ENCODE data around the gene SLC13A1.

SLC13A1 gene

DNA sequence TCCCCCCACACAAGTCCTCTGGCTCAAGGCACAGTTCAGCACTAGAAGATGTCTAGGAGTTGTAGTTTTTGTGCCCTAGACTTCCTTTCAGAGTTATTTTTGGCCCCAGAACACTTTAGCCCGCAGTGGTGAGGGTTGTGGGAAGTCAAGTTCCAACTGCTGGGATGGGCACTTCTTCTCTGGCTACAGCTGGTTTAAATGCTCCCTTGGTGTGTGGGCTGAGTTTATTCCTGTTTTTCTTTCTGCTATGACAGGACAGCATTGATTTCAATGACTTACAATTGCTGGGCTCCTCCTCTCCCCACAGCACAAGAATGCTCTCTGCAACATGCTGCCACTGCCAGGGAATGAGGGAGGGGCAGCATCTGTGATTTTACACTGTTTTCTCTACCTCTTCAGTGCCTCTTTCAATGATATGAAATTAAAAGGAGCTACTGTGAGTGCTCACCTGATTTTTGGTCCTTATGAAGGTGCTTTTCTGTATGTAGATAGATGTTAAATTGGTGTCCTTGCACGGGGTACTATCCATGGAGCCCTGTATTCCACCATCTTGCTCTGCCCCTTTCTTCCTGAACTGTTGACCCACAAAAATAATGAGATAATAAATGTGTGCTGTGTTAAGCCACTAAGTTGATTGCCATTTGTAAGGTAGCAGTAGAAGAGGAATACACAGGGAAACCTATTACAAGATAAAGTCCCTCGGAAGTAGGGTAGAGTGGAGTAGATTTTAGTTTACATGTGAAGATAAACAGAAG lies 56.3 kb downstream of the SLC13A1 start:
- Histone ChIP-seq H3K4me1 (ENCODE audit: control insufficient read depth, insufficient read depth, low read length) (no peaks in the 10 kb centered on the region), H3K9me3 (ENCODE audit: control insufficient read depth, insufficient read depth, low read depth, low read length) (no peaks in the 10 kb centered on the region), H3K27ac (ENCODE audit: extremely low read depth, low read depth, low read length) (no peak overlapping the region), H3K36me3 (ENCODE audit: control insufficient read depth in 2 of 2, insufficient read depth in 1 of 2, low read length in 2 of 2) (no peaks in the 10 kb centered on the region), H3K4me3 (ENCODE audit: low read depth, low read length) (no peak overlapping the region)
- TF ChIP-seq ZNF416 (tag by site-specific recombination; IDR thresholded peaks at IDR 0.05) (no peak), ZNF658 (tag by site-specific recombination; IDR thresholded peaks at IDR 0.05) (no peak)
- ChIA-PET POLR2A (no interaction called here), CTCF (interaction anchor here (0.6 to 0.8 kb wide), 2 partner anchors 251 to 438 kb away, joined by 3 to 5 read pairs; no protein-coding TSS in a partner anchor)

DNA sequence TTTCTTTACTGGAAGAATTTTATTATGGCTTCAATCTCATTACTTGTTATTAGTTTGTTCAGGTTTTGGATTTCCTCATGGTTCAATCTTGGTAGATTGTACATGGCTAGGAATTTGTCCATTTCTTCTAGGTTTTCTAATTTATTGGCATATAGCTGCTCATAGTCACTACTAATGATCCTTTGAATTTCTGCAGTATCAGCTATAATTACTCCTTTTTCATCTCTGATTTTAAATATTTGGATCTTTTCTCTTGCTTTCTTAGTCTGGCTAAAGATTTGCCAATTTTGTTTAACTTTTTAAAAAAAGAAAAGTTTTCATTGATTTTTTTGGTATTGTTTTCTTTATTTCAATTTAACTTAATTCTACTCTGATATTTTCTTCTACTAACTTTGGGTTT lies 59.2 kb downstream of the SLC13A1 start:
- ChIA-PET CTCF (no interaction called here), POLR2A (no interaction called here)
- Histone ChIP-seq H3K27ac (ENCODE audit: extremely low read depth, low read depth, low read length) (no peak overlapping the region), H3K4me1 (ENCODE audit: control insufficient read depth, insufficient read depth, low read length) (no peaks in the 10 kb centered on the region), H3K36me3 (ENCODE audit: control insufficient read depth in 2 of 2, insufficient read depth in 1 of 2, low read length in 2 of 2) (no peaks in the 10 kb centered on the region), H3K4me3 (ENCODE audit: low read depth, low read length) (no peak overlapping the region), H3K9me3 (ENCODE audit: control insufficient read depth, insufficient read depth, low read depth, low read length) (no peaks in the 10 kb centered on the region)
- no peak for TF ChIP-seq ZNF132 (tag by site-specific recombination; IDR thresholded peaks at IDR 0.05; ENCODE audit: borderline replicate concordance)
- TF ChIP-seq GLIS2 (tag by site-specific recombination; IDR thresholded peaks at IDR 0.05), result no peak
- no peak for TF ChIP-seq ZNF776 (tag by site-specific recombination; IDR thresholded peaks at IDR 0.05; ENCODE audit: borderline replicate concordance)
- TF ChIP-seq OSR2 (tag by site-specific recombination; IDR thresholded peaks at IDR 0.05), result no peak
- no peak for TF ChIP-seq ZNF514 (tag by site-specific recombination; IDR thresholded peaks at IDR 0.05)

DNA sequence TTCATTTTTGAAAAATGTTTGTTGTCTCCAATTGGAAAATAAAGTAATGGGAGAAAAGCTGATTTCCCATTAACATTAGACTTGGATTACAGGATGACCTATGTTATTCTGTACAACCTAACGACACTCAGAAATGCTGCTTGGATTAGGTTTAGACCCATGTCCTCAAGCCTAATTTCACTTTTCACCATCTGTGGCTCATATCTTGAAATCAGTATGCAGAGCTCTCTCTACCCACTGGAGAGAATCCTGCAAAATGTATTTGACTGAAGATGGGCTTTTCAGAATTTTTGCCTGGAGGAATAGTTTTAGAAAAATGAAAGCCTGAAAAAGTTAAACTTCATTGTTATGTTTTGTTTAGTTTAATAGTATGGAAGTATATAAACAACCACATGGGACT lies 63.8 kb downstream of the SLC13A1 start:
- CTCF ChIA-PET, result interaction anchor here (1.0 kb wide), 1 partner anchor 22 kb away, joined by 3 read pairs; no protein-coding TSS in a partner anchor
- POLR2A ChIA-PET, result no interaction called here
- TF ChIP-seq ZNF146 (tag by site-specific recombination; IDR thresholded peaks at IDR 0.05) (no peak), ZNF768 (tag by site-specific recombination; IDR thresholded peaks at IDR 0.05) (no peak), ZNF433 (tag by site-specific recombination; IDR thresholded peaks at IDR 0.05; ENCODE audit: low read depth) (no peak), ZNF341 (tag by site-specific recombination; IDR thresholded peaks at IDR 0.05; ENCODE audit: low read depth) (no peak), ZNF37A (tag by site-specific recombination; IDR thresholded peaks at IDR 0.05) (no peak), ZNF248 (tag by site-specific recombination; IDR thresholded peaks at IDR 0.05) (no peak), ZNF777 (tag by site-specific recombination; IDR thresholded peaks at IDR 0.05; ENCODE audit: borderline replicate concordance) (no peak), ZNF214 (tag by site-specific recombination; IDR thresholded peaks at IDR 0.05; ENCODE audit: borderline replicate concordance) (no peak), ZNF510 (tag by site-specific recombination; IDR thresholded peaks at IDR 0.05; ENCODE audit: insufficient replicate concordance) (no peak), ZNF175 (tag by site-specific recombination; IDR thresholded peaks at IDR 0.05) (no peak), ZNF610 (tag by site-specific recombination; IDR thresholded peaks at IDR 0.05; ENCODE audit: borderline replicate concordance) (no peak), YY2 (tag by site-specific recombination; IDR thresholded peaks at IDR 0.05) (no peak), ZNF132 (tag by site-specific recombination; IDR thresholded peaks at IDR 0.05; ENCODE audit: borderline replicate concordance) (no peak), ZNF366 (tag by site-specific recombination; conservative IDR thresholded peaks at IDR 0.05) (no peak), ZNF211 (tag by site-specific recombination; IDR thresholded peaks at IDR 0.05; ENCODE audit: low read depth) (no peak), ZNF791 (tag by site-specific recombination; IDR thresholded peaks at IDR 0.05) (no peak), TRIM28 (IDR thresholded peaks at IDR 0.05; ENCODE audit: borderline replicate concordance, low read length) (no peak)
- TF ChIP-seq, protein P1, sequence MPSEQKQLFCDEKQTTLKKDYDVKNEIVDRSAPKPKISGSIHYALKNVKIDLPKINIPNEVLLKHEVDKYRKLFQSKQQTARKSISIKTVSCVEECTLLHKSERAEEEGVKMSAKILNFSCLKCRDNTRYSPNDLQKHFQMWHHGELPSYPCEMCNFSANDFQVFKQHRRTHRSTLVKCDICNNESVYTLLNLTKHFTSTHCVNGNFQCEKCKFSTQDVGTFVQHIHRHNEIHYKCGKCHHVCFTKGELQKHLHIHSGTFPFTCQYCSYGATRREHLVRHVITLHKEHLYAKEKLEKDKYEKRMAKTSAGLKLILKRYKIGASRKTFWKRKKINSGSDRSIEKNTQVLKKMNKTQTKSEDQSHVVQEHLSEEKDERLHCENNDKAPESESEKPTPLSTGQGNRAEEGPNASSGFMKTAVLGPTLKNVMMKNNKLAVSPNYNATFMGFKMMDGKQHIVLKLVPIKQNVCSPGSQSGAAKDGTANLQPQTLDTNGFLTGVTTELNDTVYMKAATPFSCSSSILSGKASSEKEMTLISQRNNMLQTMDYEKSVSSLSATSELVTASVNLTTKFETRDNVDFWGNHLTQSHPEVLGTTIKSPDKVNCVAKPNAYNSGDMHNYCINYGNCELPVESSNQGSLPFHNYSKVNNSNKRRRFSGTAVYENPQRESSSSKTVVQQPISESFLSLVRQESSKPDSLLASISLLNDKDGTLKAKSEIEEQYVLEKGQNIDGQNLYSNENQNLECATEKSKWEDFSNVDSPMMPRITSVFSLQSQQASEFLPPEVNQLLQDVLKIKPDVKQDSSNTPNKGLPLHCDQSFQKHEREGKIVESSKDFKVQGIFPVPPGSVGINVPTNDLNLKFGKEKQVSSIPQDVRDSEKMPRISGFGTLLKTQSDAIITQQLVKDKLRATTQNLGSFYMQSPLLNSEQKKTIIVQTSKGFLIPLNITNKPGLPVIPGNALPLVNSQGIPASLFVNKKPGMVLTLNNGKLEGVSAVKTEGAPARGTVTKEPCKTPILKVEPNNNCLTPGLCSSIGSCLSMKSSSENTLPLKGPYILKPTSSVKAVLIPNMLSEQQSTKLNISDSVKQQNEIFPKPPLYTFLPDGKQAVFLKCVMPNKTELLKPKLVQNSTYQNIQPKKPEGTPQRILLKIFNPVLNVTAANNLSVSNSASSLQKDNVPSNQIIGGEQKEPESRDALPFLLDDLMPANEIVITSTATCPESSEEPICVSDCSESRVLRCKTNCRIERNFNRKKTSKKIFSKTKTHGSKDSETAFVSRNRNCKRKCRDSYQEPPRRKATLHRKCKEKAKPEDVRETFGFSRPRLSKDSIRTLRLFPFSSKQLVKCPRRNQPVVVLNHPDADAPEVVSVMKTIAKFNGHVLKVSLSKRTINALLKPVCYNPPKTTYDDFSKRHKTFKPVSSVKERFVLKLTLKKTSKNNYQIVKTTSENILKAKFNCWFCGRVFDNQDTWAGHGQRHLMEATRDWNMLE (tag by site-specific recombination; conservative IDR thresholded peaks at IDR 0.05; ENCODE audit: low read depth), result no peak
- TF ChIP-seq, protein P2, sequence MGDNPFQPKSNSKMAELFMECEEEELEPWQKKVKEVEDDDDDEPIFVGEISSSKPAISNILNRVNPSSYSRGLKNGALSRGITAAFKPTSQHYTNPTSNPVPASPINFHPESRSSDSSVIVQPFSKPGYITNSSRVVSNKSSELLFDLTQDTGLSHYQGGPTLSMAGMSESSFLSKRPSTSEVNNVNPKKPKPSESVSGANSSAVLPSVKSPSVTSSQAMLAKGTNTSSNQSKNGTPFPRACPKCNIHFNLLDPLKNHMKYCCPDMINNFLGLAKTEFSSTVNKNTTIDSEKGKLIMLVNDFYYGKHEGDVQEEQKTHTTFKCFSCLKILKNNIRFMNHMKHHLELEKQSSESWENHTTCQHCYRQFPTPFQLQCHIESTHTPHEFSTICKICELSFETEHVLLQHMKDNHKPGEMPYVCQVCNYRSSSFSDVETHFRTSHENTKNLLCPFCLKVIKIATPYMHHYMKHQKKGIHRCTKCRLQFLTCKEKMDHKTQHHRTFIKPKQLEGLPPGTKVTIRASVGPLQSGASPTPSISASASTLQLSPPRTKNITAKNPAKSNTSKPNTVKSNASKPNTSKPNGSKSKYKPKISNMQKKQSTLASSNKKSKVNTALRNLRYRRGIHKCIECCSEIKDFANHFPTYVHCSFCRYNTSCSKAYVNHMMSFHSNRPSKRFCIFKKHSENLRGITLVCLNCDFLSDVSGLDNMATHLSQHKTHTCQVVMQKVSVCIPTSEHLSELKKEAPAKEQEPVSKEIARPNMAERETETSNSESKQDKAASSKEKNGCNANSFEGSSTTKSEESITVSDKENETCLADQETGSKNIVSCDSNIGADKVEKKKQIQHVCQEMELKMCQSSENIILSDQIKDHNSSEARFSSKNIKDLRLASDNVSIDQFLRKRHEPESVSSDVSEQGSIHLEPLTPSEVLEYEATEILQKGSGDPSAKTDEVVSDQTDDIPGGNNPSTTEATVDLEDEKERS (tag by site-specific recombination; IDR thresholded peaks at IDR 0.05), result no peak

More for the DNA sequence above, 63.8 kb downstream of the SLC13A1 start:
- Histone ChIP-seq H3K9me3 (ENCODE audit: control insufficient read depth, insufficient read depth, low read depth, low read length) (no peaks in the 10 kb centered on the region), H3K4me1 (ENCODE audit: control insufficient read depth, insufficient read depth, low read length) (no peaks in the 10 kb centered on the region), H3K4me3 (ENCODE audit: low read depth, low read length) (no peak overlapping the region), H3K36me3 (ENCODE audit: control insufficient read depth in 2 of 2, insufficient read depth in 1 of 2, low read length in 2 of 2) (no peaks in the 10 kb centered on the region), H3K27ac (ENCODE audit: extremely low read depth, low read depth, low read length) (no peak overlapping the region)
